Vein endothelial cell (primary cell): ENCODE data around the gene GPR101. TPM values are rescaled to one million over a fixed set of nuclear protein-coding genes. Genes with fewer than 3 reads are reported as not detected.

Experiments used
- total RNA-seq: library from RNA; depleted of rRNA; stranded (reverse); fragments of >200 nt; gene quantifications from 2 replicates; pipeline ENCODE4 v1.2.3, GENCODE V29; 2012

Gene GPR101, protein sequence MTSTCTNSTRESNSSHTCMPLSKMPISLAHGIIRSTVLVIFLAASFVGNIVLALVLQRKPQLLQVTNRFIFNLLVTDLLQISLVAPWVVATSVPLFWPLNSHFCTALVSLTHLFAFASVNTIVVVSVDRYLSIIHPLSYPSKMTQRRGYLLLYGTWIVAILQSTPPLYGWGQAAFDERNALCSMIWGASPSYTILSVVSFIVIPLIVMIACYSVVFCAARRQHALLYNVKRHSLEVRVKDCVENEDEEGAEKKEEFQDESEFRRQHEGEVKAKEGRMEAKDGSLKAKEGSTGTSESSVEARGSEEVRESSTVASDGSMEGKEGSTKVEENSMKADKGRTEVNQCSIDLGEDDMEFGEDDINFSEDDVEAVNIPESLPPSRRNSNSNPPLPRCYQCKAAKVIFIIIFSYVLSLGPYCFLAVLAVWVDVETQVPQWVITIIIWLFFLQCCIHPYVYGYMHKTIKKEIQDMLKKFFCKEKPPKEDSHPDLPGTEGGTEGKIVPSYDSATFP
- not detected in 2 replicates for total RNA-seq

DNA sequence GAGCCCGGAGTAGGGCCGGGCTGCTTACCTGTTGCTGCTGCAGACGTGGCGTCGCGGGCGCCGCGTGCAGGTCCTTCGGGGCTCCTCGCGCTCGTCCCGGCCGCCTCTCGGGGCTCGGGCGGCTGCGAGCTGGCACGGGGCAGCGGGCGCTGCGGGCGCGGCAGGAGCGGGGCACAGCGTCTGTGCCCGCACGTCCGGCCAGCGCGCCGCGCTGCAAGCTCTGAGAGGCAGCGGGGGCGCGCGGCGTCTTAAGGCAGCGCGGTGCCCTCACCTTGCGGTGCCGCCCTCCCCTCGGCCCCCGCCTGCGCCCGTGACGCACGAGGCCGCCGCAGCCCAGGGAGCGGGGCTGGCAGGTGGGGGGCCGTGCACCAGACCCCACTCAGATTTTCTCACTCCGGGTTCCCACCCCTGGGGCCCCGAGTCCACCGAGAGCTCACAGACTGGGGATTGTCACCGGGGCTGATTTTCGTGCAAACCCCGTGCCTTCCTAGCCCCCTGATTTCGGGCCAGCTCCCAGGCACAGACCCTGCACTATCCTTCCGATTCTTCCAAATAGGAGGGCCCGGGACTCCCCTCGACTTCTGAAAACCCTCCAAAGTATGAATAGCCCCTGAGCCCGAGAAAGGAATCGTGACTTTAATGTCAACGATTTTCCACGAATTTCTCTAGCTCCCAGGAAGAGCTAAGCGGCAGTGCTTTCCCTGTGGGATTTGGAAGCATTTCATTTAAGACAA lies at the start of gene GPR101:
TSS of gene GPR101 (minus strand) at position 222 of the 734 bp plus-strand sequence. CDS start 2,321 bp downstream, outside the sequence.

Other genes with a start within 250 kb of the GPR101 start
- 280 and 315 TPM in 2 replicates for gene RBMX, start 153.3 kb downstream of the GPR101 start, total RNA-seq